Measurements from ENCODE around the gene ABI2. TPM values are rescaled to one million over a fixed set of nuclear protein-coding genes. Genes with fewer than 3 reads are reported as not detected.

Gene ABI2
- total RNA-seq, 2 experiments from 2014 or later, result 33.5 to 35.3 TPM

DNA sequence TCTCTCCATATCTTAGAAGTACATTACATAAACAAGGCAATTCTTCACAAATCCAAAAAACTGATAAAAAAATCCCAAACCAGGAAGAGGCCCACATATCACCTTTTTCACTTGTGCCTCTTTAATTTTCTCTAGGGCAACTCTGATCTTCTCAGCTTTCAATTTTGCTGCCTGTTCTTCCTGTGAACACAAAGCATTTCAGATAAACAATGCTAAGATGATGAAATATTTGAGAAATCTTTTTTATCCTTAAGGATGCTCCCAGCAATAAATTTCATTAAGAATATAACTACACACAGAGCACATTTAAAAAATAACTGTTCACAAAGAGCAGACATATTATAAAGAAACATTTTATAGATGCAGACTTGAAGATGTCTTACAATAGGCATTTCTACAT, 133.6 kb downstream of the ABI2 start:
- ChIA-PET CTCF (interaction anchor here (1.0 kb wide), 1 partner anchor 169 kb away, joined by 3 read pairs; no protein-coding TSS in a partner anchor), POLR2A (no interaction called here)
- intact Hi-C loops (cut with micrococcal nuclease), result no loop called here
- no peak overlapping the region for H3K4me3 Mint-ChIP-seq
- TF ChIP-seq, protein P1, sequence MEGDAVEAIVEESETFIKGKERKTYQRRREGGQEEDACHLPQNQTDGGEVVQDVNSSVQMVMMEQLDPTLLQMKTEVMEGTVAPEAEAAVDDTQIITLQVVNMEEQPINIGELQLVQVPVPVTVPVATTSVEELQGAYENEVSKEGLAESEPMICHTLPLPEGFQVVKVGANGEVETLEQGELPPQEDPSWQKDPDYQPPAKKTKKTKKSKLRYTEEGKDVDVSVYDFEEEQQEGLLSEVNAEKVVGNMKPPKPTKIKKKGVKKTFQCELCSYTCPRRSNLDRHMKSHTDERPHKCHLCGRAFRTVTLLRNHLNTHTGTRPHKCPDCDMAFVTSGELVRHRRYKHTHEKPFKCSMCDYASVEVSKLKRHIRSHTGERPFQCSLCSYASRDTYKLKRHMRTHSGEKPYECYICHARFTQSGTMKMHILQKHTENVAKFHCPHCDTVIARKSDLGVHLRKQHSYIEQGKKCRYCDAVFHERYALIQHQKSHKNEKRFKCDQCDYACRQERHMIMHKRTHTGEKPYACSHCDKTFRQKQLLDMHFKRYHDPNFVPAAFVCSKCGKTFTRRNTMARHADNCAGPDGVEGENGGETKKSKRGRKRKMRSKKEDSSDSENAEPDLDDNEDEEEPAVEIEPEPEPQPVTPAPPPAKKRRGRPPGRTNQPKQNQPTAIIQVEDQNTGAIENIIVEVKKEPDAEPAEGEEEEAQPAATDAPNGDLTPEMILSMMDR (IDR thresholded peaks at IDR 0.05), result no peak
- no peak overlapping the region for H3K27ac Mint-ChIP-seq
- DNase-seq (no peak), ATAC-seq (no peak)
- no peaks in the 10 kb centered on the region for H3K27me3 Mint-ChIP-seq
- no peaks in the 10 kb centered on the region for H3K9me3 Mint-ChIP-seq
- H3K36me3 Mint-ChIP-seq (ENCODE audit: low read depth), result no peaks in the 10 kb centered on the region
- H3K4me1 Mint-ChIP-seq (ENCODE audit: low read depth), result no peaks in the 10 kb centered on the region

DNA sequence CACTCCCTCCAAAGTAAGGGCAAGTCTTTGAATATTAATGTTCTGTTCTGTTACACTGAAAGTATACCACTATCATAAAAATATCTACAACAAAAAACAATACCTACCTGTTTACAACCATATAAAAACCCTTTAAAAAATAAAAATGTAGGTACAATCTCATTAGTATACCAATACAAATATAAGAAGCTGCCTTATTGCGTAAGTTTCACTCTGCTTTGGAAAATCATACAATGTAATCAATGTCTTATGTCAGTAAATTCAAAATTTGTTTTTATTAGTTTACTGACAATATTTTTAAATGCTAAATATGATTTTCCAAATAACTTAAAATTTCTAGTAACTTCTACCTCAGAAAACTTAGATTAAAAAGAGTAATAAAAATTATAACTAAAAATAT, 134.1 kb downstream of the ABI2 start:
- TF ChIP-seq, protein P1 (IDR thresholded peaks at IDR 0.05), result no peak
- no peak for DNase-seq
- Mint-ChIP-seq H3K9me3 (no peaks in the 10 kb centered on the region), H3K36me3 (ENCODE audit: low read depth) (no peaks in the 10 kb centered on the region), H3K4me1 (ENCODE audit: low read depth) (no peaks in the 10 kb centered on the region), H3K4me3 (no peak overlapping the region), H3K27me3 (no peaks in the 10 kb centered on the region), H3K27ac (no peak overlapping the region)
- ChIA-PET POLR2A (no interaction called here), CTCF (interaction anchor here (2.9 kb wide), 1 partner anchor 8 kb away, joined by 10 read pairs; no protein-coding TSS in a partner anchor)
- intact Hi-C loops (cut with micrococcal nuclease), result no loop called here
- ATAC-seq, result no peak

DNA sequence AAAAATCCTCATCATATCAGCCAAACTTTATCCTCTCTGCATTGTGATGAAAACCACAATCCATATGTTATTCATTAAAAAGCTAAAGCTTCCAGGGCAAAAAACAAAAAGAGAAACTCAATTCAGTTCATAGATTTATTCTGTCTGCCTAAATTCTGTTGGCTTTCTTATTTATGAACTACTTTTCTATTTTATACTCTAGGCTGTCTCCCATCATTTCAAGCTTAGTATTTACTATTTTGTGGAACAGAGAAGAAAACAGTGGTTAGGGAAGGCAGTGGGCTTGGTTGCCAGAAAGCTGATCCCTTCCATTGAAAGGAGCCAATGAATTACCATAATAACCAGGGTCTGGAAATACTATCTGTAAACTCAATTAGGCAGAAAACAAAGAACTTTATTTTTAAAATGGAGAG, 135.1 kb downstream of the ABI2 start:
- ATAC-seq, result no peak
- DNase-seq, result no peak
- ChIA-PET CTCF (interaction anchor here (1.1 to 2.9 kb wide), 2 partner anchors 9 to 21 kb away, joined by 4 to 10 read pairs; no protein-coding TSS in a partner anchor), POLR2A (no interaction called here)
- intact Hi-C loops (cut with micrococcal nuclease), result no loop called here
- H3K4me1 Mint-ChIP-seq (ENCODE audit: low read depth), result no peaks in the 10 kb centered on the region
- no peaks in the 10 kb centered on the region for H3K36me3 Mint-ChIP-seq (ENCODE audit: low read depth)
- no peaks in the 10 kb centered on the region for H3K27me3 Mint-ChIP-seq
- TF ChIP-seq, protein P1 (IDR thresholded peaks at IDR 0.05), result no peak
- H3K27ac Mint-ChIP-seq, result no peak overlapping the region
- no peak overlapping the region for H3K4me3 Mint-ChIP-seq
- H3K9me3 Mint-ChIP-seq, result no peaks in the 10 kb centered on the region

DNA sequence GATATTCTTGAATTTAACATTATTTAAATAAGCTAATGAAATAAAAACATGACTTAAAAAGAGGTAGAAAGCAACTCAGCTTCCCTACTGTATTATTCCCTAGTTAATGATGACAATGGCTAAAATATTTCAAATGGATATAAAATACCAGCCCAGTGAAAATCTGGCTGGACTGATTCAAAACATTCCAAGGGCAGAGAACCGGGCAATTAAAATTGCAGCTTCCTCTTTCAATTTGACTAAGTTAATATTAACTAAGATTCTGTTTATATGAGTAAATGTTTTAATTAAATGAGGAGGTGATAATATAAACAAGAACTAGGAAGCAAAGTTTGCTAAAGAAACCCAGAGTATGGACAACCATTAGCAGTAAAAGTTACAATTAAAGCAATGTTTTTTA, 141.4 kb downstream of the ABI2 start:
- H3K4me3 Mint-ChIP-seq, result no peak overlapping the region
- H3K4me1 Mint-ChIP-seq (ENCODE audit: low read depth), result no peaks in the 10 kb centered on the region
- TF ChIP-seq, protein P1 (IDR thresholded peaks at IDR 0.05), result no peak
- DNase-seq (no peak), ATAC-seq (no peak)
- ChIA-PET CTCF (interaction anchor here (1.2 to 2.3 kb wide), 3 partner anchors 11 to 346 kb away, joined by 3 to 9 read pairs (median 4); no protein-coding TSS in a partner anchor), POLR2A (interaction anchor here (0.6 to 0.7 kb wide), 2 partner anchors 57 to 149 kb away, joined by 3 read pairs; no protein-coding TSS in a partner anchor)
- no peak overlapping the region for H3K27ac Mint-ChIP-seq
- no peaks in the 10 kb centered on the region for H3K9me3 Mint-ChIP-seq
- intact Hi-C loops (cut with micrococcal nuclease), result no loop called here
- peaks cover 3% of the 10 kb centered on the region for H3K27me3 Mint-ChIP-seq
- H3K36me3 Mint-ChIP-seq (ENCODE audit: low read depth), result no peaks in the 10 kb centered on the region

DNA sequence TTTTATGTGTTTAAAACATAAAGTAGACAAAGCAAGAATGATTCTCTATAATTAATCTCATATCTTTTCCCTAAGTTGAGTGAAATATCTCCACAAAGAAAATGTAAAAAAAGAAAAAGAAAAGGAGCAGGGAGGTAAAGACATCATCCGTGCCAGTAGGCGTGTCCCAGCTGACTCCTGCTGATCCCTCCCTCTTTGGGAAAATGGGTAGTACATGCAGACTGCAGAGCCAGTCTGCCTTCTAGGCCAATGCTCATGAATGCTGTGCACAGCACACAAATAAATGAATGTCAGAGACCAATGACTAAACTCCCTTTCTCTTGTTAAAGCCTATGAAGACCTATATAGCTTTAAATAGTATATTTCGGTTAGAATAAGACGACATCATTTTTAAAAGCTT, 142.2 kb downstream of the ABI2 start:
- Mint-ChIP-seq H3K9me3 (no peaks in the 10 kb centered on the region), H3K4me1 (ENCODE audit: low read depth) (no peaks in the 10 kb centered on the region), H3K27me3 (peaks cover 3% of the 10 kb centered on the region), H3K36me3 (ENCODE audit: low read depth) (no peaks in the 10 kb centered on the region), H3K4me3 (no peak overlapping the region), H3K27ac (no peak overlapping the region)
- intact Hi-C loops (cut with micrococcal nuclease), result no loop called here
- TF ChIP-seq, protein P1 (IDR thresholded peaks at IDR 0.05), result no peak
- ChIA-PET CTCF (interaction anchor here (2.3 kb wide), 1 partner anchor 345 kb away, joined by 9 read pairs; no protein-coding TSS in a partner anchor), POLR2A (no interaction called here)
- ATAC-seq (no peak), DNase-seq (no peak)
